Keratinocyte (primary cell): ENCODE data around the gene RASA3.

Experiments
- CTCF ChIP-seq, 3 experiments: IDR thresholded peaks in 1 of 3; conservative IDR thresholded peaks in 1 of 3; optimal IDR thresholded peaks in 1 of 3; 2 replicates in 2 of 3; 3 replicates in 1 of 3; pipeline versions ENCODE3 to v1.5.1; 2011; ENCODE audit warnings: low read length in 3 of 3, mild to moderate bottlenecking in 3 of 3, moderate library complexity in 2 of 3, control low read depth in 1 of 3, inconsistent platforms in 1 of 3; ENCODE audit not compliant: insufficient read depth in 2 of 3; ENCODE audit errors: extremely low read depth in 1 of 3
- EZH2 ChIP-seq: IDR thresholded peaks from one replicate; pipeline ENCODE4 v1.6.1; 2012; ENCODE audit warnings: inconsistent platforms, mild to moderate bottlenecking, low read length, moderate library complexity

GRCh38 chr13:113956571-113956970, 175.9 kb downstream of the RASA3 start:
- TF ChIP-seq CTCF (optimal IDR thresholded peaks at IDR 0.05 in 1 of 3, IDR thresholded peaks at IDR 0.05 in 1 of 3, conservative IDR thresholded peaks at IDR 0.05 in 1 of 3; ENCODE audit: extremely low read depth in 1 of 3, insufficient read depth in 2 of 3, low read length in 3 of 3): no peak
- TF ChIP-seq EZH2: no peak
